Measurements from ENCODE around the gene PSMB11. TPM values are rescaled to one million over a fixed set of nuclear protein-coding genes. Genes with fewer than 3 reads are reported as not detected.
A peak's percentile ranks its signal among the peaks of the same experiment; 100 is the strongest.

Gene PSMB11
- total RNA-seq, 1 donor from 2014 or later = not detected

DNA sequence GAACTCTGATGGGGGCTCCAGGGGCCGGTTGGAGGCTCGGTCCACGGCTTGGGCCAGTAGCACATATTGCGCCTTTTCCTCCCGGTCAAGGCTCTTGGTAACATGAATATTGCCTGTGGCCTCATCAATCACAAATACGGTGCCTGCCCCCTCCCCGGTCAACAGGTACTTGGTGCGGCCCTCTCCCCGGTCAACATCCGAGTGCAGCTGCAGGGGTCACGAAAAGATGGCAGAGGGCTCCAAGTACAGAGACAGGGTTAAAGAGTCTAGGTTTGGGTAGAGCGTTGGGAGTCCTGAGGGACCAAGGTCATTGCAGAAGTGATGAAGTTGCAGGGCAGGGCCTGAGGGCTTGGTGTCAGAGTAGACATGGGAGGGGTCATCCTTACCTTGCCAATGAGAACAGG lies 13.1 kb downstream of the PSMB11 start:
- no peak for DNase-seq (ENCODE audit: low spot score)
- intact Hi-C loops (cut with DNase I) = loop anchor here (5.0 kb wide), 1 partner anchor 48 kb away; no protein-coding TSS in a partner anchor

- intact Hi-C loops (cut with DNase I) = loop anchor here (5.0 kb wide), 1 partner anchor 48 kb away; no protein-coding TSS in a partner anchor
- DNase-seq (ENCODE audit: low spot score) = no peak
These were observed 13.7 kb downstream of the PSMB11 start for GRCh38 chr14:23055621-23056144.

DNA sequence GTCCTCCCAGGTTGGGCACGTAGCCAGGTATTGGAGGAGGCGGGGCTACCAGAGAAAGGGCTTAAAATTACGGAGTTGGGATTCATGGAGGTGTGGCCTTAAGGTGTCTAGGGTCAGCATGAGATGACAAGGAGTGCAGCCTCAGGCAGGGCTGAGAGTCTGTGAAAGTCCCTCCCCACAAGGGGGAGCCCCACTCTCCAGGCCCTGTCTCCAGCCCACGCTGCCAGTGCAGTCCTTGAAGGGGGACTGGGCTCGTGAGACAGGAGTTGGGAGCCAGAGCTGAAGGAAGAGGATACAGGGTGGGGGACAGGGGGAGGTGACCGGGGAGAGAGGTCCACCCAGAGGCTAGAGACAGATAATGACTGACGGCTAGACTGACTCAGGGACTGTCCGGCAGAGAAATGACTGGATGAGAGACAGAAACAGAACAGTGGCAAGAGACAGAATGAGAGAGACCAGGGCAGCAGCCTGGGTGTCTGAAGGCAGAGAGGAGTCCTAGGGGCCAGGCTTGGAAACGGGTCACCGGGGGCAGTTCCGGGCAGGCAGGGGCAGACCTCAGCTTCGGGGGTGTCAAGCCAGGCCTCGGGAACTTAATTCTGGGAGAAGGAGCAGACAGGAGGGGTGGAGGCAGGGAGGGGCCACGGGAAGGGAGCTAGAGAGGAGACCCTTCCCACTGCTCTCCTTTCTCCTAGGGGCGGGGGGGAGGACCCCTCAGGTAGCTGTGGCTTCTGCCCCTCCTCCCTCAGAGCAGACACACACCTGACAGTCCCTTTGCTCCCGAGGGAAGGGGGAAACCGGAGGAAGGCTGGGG lies 14.3 kb downstream of the PSMB11 start:
- intact Hi-C loops (cut with DNase I) = loop anchor here (5.0 kb wide), 1 partner anchor 49 kb away; no protein-coding TSS in a partner anchor
- no peak for DNase-seq (ENCODE audit: low spot score)

- DNase-seq (ENCODE audit: low spot score) = peak; percentile 83
- intact Hi-C loops (cut with DNase I) = loop anchor here (5.0 kb wide), 1 partner anchor 50 kb away; no protein-coding TSS in a partner anchor
These were observed 15.1 kb downstream of the PSMB11 start, which contains the start of gene CDH24 for GRCh38 chr14:23056956-23057756. Gene CDH24, minus strand, starts transcription at chr14:23057520. Its CDS starts 1,787 bp downstream, at chr14:23055733.

DNA sequence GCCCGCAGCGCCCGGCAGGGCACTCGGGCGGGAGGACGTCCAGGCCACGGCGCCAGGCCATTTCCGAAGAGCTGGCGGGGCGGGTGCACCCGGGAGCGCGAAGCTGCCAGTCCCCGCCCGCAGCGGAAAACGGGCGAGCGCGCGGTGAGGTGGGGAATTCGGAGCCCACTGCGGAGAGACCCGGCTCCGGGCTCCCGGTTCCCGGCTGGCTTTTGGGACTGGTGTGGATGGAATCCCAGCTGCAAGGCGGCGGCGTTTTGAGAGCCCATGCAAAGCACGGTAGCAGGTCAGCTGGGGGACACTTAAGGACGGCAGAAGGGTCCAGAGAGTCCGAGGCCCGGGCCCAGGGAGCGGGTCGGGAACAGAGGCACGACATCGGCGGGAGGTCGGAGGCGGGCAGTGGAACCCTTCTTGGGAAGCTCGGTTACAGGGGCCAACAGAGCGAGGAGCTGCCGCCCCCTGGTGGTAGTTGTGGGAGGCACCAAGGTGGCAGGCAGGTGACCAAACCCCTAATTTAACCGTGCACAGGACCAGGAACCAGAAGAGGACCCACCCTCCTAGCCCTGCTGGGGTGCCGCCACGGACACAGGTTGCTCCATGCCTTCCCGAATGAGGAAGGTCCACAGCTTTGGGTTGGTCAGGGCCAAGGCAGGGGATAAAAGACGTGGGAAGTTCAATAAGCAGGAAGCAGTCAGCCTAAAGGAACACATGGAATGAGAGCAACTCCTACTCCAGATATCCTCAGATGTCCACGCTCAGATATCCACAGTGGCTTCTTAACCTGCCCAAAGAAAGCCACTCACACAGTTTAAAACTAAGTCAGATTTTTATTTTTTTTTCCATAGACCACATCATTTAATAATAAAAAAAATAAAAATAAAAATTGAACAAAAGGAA lies 16.0 kb downstream of the PSMB11 start:
- intact Hi-C loops (cut with DNase I) = loop anchor here (1.0 to 5.0 kb wide), 2 partner anchors 51 to 72 kb away; no protein-coding TSS in a partner anchor
- peak; percentile 93 for DNase-seq (ENCODE audit: low spot score)

- intact Hi-C loops (cut with DNase I) = loop anchor here (1.0 to 5.0 kb wide), 2 partner anchors 52 to 73 kb away; no protein-coding TSS in a partner anchor
These were observed 16.9 kb downstream of the PSMB11 start for GRCh38 chr14:23058654-23059504.

GRCh38 chr14:23060536-23061260 lies 18.7 kb downstream of the PSMB11 start:
- intact Hi-C loops (cut with DNase I) = no loop called here
- DNase-seq (ENCODE audit: low spot score) = no peak

More at GRCh38 chr14:23058654-23059504, 16.9 kb downstream of the PSMB11 start:
- no peak for DNase-seq (ENCODE audit: low spot score)

- intact Hi-C loops (cut with DNase I) = no loop called here
- DNase-seq (ENCODE audit: low spot score) = no peak
These were observed 20.0 kb downstream of the PSMB11 start for GRCh38 chr14:23062002-23062401.

DNA sequence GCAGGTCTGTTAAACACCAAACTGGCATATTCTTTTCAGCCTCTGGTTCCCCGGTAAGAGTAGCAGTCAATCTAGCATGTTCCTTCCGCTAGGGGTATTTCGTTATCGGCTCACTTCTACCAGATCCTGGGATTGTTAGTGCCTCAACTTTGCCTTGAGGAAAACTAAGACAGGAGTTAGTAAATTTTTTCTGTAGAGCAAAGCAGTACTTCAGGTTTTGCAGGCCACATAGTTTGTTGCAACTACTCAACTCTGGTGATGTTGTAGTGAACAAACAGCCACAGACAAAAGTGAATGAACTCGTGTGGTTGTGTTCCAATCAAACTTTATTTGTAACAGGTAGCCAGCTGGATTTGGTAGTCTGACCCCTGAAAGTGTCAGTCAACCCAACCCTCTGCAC lies 21.6 kb downstream of the PSMB11 start:
- intact Hi-C loops (cut with DNase I) = no loop called here
- no peak for DNase-seq (ENCODE audit: low spot score)

DNA sequence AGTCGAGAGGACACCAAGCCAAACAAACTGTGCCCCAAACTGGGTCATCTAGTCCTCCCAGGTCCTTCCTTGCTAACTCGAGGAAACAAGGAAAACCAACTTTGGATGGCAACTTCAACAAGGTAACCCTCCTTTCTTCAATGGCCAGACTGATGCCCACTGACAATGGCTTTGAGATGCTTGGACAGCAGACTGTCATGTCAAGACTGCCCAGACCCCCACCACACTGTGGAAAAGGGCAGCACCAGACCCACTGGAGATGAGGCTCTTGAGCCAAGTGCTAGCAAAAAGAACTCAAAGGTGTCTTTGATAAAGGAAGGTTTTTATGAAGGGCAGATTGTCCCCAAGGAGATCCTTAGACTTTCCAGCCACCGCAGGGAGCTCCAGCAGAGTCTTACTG lies 24.4 kb downstream of the PSMB11 start:
- intact Hi-C loops (cut with DNase I) = no loop called here
- no peak for DNase-seq (ENCODE audit: low spot score)

- no peak for DNase-seq (ENCODE audit: low spot score)
- intact Hi-C loops (cut with DNase I) = no loop called here
These were observed 25.1 kb downstream of the PSMB11 start for GRCh38 chr14:23066855-23067744.

- DNase-seq (ENCODE audit: low spot score) = no peak
- intact Hi-C loops (cut with DNase I) = no loop called here
These were observed 26.1 kb downstream of the PSMB11 start for GRCh38 chr14:23067847-23068788.

GRCh38 chr14:23068789-23069412 lies 26.9 kb downstream of the PSMB11 start:
- intact Hi-C loops (cut with DNase I) = no loop called here

GRCh38 chr14:23069413-23069806 lies 27.4 kb downstream of the PSMB11 start:
- intact Hi-C loops (cut with DNase I) = no loop called here
- DNase-seq (ENCODE audit: low spot score) = no peak

More at GRCh38 chr14:23068789-23069412, 26.9 kb downstream of the PSMB11 start:
- no peak for DNase-seq (ENCODE audit: low spot score)
